ENCODE data around the gene PHKB. TPM values are rescaled to one million over a fixed set of nuclear protein-coding genes. Genes with fewer than 3 reads are reported as not detected.

The PHKB gene
- total and polyA plus RNA-seq, 2 donors (not counting 1 experiment from before 2014, with no cell fraction given) = 79.0 to 103 TPM

GRCh38 chr16:47722046-47722445 lies 260.9 kb downstream of the PHKB start:
- no peak overlapping the region for H3K9ac ChIP-seq (ENCODE audit: insufficient read depth, low read length)
- H3K4me1 ChIP-seq (ENCODE audit: control insufficient read depth, extremely low read depth, insufficient read depth, low read length) = no peaks in the 10 kb centered on the region
- H3K36me3 ChIP-seq (ENCODE audit: control insufficient read depth, insufficient read depth, low read length) = no peaks in the 10 kb centered on the region
- H2AFZ ChIP-seq (ENCODE audit: low read length) = no peak overlapping the region
- H3K4me3 ChIP-seq (replicated peaks in 1 of 4; ENCODE audit: control extremely low read depth in 1 of 4, insufficient read depth in 1 of 4, low read depth in 3 of 4, low read length in 4 of 4) = no peak overlapping the region
- H3K27me3 ChIP-seq (ENCODE audit: control insufficient read depth, insufficient read depth, low read length) = no peaks in the 10 kb centered on the region
- H3K9me3 ChIP-seq (ENCODE audit: control insufficient read depth, insufficient read depth, low read depth, low read length) = no peaks in the 10 kb centered on the region
- no peaks in the 10 kb centered on the region for H4K20me1 ChIP-seq (ENCODE audit: control insufficient read depth, extremely low read depth, insufficient read depth, low read length)
- no peak overlapping the region for H3K4me2 ChIP-seq (ENCODE audit: extremely low read depth, insufficient read depth, low read length)
- TF ChIP-seq EZH2 (IDR thresholded peaks at IDR 0.05; ENCODE audit: low read length, missing control alignments) = no peak
- TF ChIP-seq, protein P1, sequence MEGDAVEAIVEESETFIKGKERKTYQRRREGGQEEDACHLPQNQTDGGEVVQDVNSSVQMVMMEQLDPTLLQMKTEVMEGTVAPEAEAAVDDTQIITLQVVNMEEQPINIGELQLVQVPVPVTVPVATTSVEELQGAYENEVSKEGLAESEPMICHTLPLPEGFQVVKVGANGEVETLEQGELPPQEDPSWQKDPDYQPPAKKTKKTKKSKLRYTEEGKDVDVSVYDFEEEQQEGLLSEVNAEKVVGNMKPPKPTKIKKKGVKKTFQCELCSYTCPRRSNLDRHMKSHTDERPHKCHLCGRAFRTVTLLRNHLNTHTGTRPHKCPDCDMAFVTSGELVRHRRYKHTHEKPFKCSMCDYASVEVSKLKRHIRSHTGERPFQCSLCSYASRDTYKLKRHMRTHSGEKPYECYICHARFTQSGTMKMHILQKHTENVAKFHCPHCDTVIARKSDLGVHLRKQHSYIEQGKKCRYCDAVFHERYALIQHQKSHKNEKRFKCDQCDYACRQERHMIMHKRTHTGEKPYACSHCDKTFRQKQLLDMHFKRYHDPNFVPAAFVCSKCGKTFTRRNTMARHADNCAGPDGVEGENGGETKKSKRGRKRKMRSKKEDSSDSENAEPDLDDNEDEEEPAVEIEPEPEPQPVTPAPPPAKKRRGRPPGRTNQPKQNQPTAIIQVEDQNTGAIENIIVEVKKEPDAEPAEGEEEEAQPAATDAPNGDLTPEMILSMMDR (conservative IDR thresholded peaks at IDR 0.05 in 1 of 2, IDR thresholded peaks at IDR 0.05 in 1 of 2; ENCODE audit: low read depth in 1 of 2, low read length in 2 of 2) = no peak
- DNase-seq (ENCODE audit: low read depth in 2 of 2) = no peak
- H3K27ac ChIP-seq (ENCODE audit: insufficient read depth, low read length) = no peak overlapping the region
- no peaks in the 10 kb centered on the region for H3K79me2 ChIP-seq (ENCODE audit: control insufficient read depth, insufficient read depth, low read length)

- no peak overlapping the region for H3K4me3 ChIP-seq (replicated peaks in 1 of 4; ENCODE audit: control extremely low read depth in 1 of 4, insufficient read depth in 1 of 4, low read depth in 3 of 4, low read length in 4 of 4)
- no peaks in the 10 kb centered on the region for H3K27me3 ChIP-seq (ENCODE audit: control insufficient read depth, insufficient read depth, low read length)
- no peaks in the 10 kb centered on the region for H4K20me1 ChIP-seq (ENCODE audit: control insufficient read depth, extremely low read depth, insufficient read depth, low read length)
- H3K4me1 ChIP-seq (ENCODE audit: control insufficient read depth, extremely low read depth, insufficient read depth, low read length) = no peaks in the 10 kb centered on the region
- H2AFZ ChIP-seq (ENCODE audit: low read length) = no peak overlapping the region
- no peaks in the 10 kb centered on the region for H3K9me3 ChIP-seq (ENCODE audit: control insufficient read depth, insufficient read depth, low read depth, low read length)
- H3K9ac ChIP-seq (ENCODE audit: insufficient read depth, low read length) = no peak overlapping the region
- H3K36me3 ChIP-seq (ENCODE audit: control insufficient read depth, insufficient read depth, low read length) = no peaks in the 10 kb centered on the region
- H3K79me2 ChIP-seq (ENCODE audit: control insufficient read depth, insufficient read depth, low read length) = no peaks in the 10 kb centered on the region
- TF ChIP-seq, protein P1 (conservative IDR thresholded peaks at IDR 0.05 in 1 of 2, IDR thresholded peaks at IDR 0.05 in 1 of 2; ENCODE audit: low read depth in 1 of 2, low read length in 2 of 2) = no peak
- TF ChIP-seq EZH2 (IDR thresholded peaks at IDR 0.05; ENCODE audit: low read length, missing control alignments) = no peak
- no peak for DNase-seq (ENCODE audit: low read depth in 2 of 2)
- no peak overlapping the region for H3K27ac ChIP-seq (ENCODE audit: insufficient read depth, low read length)
- no peak overlapping the region for H3K4me2 ChIP-seq (ENCODE audit: extremely low read depth, insufficient read depth, low read length)
Observed at GRCh38 chr16:47724115-47724785, 263.1 kb downstream of the PHKB start.

- no peaks in the 10 kb centered on the region for H3K27me3 ChIP-seq (ENCODE audit: control insufficient read depth, insufficient read depth, low read length)
- H4K20me1 ChIP-seq (ENCODE audit: control insufficient read depth, extremely low read depth, insufficient read depth, low read length) = no peaks in the 10 kb centered on the region
- no peaks in the 10 kb centered on the region for H3K36me3 ChIP-seq (ENCODE audit: control insufficient read depth, insufficient read depth, low read length)
- no peak overlapping the region for H3K9ac ChIP-seq (ENCODE audit: insufficient read depth, low read length)
- H2AFZ ChIP-seq (ENCODE audit: low read length) = no peak overlapping the region
- TF ChIP-seq EZH2 (IDR thresholded peaks at IDR 0.05; ENCODE audit: low read length, missing control alignments) = no peak
- TF ChIP-seq, protein P1 (conservative IDR thresholded peaks at IDR 0.05 in 1 of 2, IDR thresholded peaks at IDR 0.05 in 1 of 2; ENCODE audit: low read depth in 1 of 2, low read length in 2 of 2) = no peak
- H3K9me3 ChIP-seq (ENCODE audit: control insufficient read depth, insufficient read depth, low read depth, low read length) = no peaks in the 10 kb centered on the region
- no peak overlapping the region for H3K27ac ChIP-seq (ENCODE audit: insufficient read depth, low read length)
- no peak for DNase-seq (ENCODE audit: low read depth in 2 of 2)
- no peaks in the 10 kb centered on the region for H3K4me1 ChIP-seq (ENCODE audit: control insufficient read depth, extremely low read depth, insufficient read depth, low read length)
- no peak overlapping the region for H3K4me3 ChIP-seq (replicated peaks in 1 of 4; ENCODE audit: control extremely low read depth in 1 of 4, insufficient read depth in 1 of 4, low read depth in 3 of 4, low read length in 4 of 4)
- no peaks in the 10 kb centered on the region for H3K79me2 ChIP-seq (ENCODE audit: control insufficient read depth, insufficient read depth, low read length)
- no peak overlapping the region for H3K4me2 ChIP-seq (ENCODE audit: extremely low read depth, insufficient read depth, low read length)
Observed at GRCh38 chr16:47725188-47725695, 264.1 kb downstream of the PHKB start.
